GM23248 (cell line): ENCODE measurements around the gene CPM. TPM values are rescaled to one million over a fixed set of nuclear protein-coding genes. Genes with fewer than 3 reads are reported as not detected.

ENCODE experiments used
- DNase-seq: peaks from one replicate; pipeline ENCODE4 v3.0.0-alpha.2; 2015
- H2AFZ ChIP-seq: fragments of 200-600 bp; sonication (generic); 2 replicates; pipeline ENCODE4 v1.6.1; 2016; ENCODE audit warnings: antibody characterized with exemption
- H3F3A ChIP-seq: fragments of 200-600 bp; sonication (generic); 2 replicates; pipeline ENCODE4 v1.6.1; 2016; ENCODE audit warnings: mild to moderate bottlenecking, antibody characterized with exemption, mixed run types; ENCODE audit not compliant: insufficient read depth
- H3K27ac ChIP-seq: fragments of 200-600 bp; sonication (generic); 2 replicates; pipeline ENCODE4 v1.5.1; 2016; ENCODE audit warnings: mild to moderate bottlenecking
- H3K27me3 ChIP-seq: fragments of 200-600 bp; sonication (generic); replicated peaks from 2 replicates; pipeline ENCODE4 v1.6.1; 2016; ENCODE audit warnings: mild to moderate bottlenecking; ENCODE audit not compliant: insufficient read depth
- H3K36me3 ChIP-seq: fragments of 200-600 bp; sonication (generic); 2 replicates; pipeline ENCODE4 v1.6.1; 2016; ENCODE audit warnings: low read depth, mild to moderate bottlenecking
- H3K4me1 ChIP-seq: fragments of 200-600 bp; sonication (generic); 2 replicates; pipeline ENCODE4 v1.6.1; 2016; ENCODE audit warnings: mild to moderate bottlenecking; ENCODE audit not compliant: insufficient read depth
- H3K4me2 ChIP-seq: fragments of 200-600 bp; sonication (generic); one replicate; pipeline ENCODE4 v1.6.1; 2016; ENCODE audit warnings: mild to moderate bottlenecking; ENCODE audit not compliant: unreplicated experiment
- H3K4me3 ChIP-seq: fragments of 200-600 bp; sonication (generic); 2 replicates; pipeline ENCODE4 v1.5.1; 2016; ENCODE audit warnings: mild to moderate bottlenecking
- H3K79me2 ChIP-seq: fragments of 200-600 bp; sonication (generic); 2 replicates; pipeline ENCODE4 v1.6.1; 2016; ENCODE audit warnings: mild to moderate bottlenecking; ENCODE audit not compliant: insufficient read depth
- H3K9ac ChIP-seq: fragments of 200-600 bp; sonication (generic); 2 replicates; pipeline ENCODE4 v1.6.1; 2016; ENCODE audit warnings: mild to moderate bottlenecking
- H3K9me2 ChIP-seq: fragments of 200-600 bp; sonication (generic); 2 replicates; pipeline ENCODE4 v1.6.1; 2016; ENCODE audit warnings: mixed run types, mild to moderate bottlenecking, moderate library complexity; ENCODE audit not compliant: insufficient read depth
- H3K9me3 ChIP-seq: fragments of 200-600 bp; sonication (generic); one replicate; pipeline ENCODE4 v1.6.1; 2017; ENCODE audit warnings: low read depth
- H4K20me1 ChIP-seq: fragments of 200-600 bp; sonication (generic); 2 replicates; pipeline ENCODE4 v1.6.0; 2016; ENCODE audit not compliant: insufficient read depth
- EZH2 ChIP-seq: fragments of 200-600 bp; sonication (generic); IDR thresholded peaks from 2 replicates; pipeline ENCODE4 v1.6.1; 2018; ENCODE audit warnings: antibody characterized with exemption, mild to moderate bottlenecking; ENCODE audit not compliant: insufficient read depth, poor library complexity, severe bottlenecking
- EZH2phosphoT487 ChIP-seq: fragments of 200-600 bp; sonication (generic); IDR thresholded peaks from 2 replicates; pipeline ENCODE4 v1.6.1; 2018; ENCODE audit warnings: antibody characterized with exemption, moderate library complexity, mild to moderate bottlenecking, low read depth; ENCODE audit not compliant: insufficient read depth
- WGBS, 2 experiments: methylation state at CpG; one replicate each; pipeline ENCODE4 v1.1.6; 2015 to 2017; ENCODE audit warnings: low lambda C conversion rate in 2 of 2, low coverage in 1 of 2; ENCODE audit errors: missing lambda C conversion rate in 2 of 2; 5-methylcytosine and 5-hydroxymethylcytosine counted together
- in situ Hi-C: fragments of 300-500 bp; cut with MboI; formaldehyde crosslinking; loops from 2 replicates; pipeline ENCODE4 v1.15.0; 2020
- polyA plus RNA-seq: library from polyadenylated mRNA; unstranded; fragments of >200 nt; fragmentation: Nextera tagmentation; extraction: Ambion mirVana; gene quantifications from 2 replicates; pipeline ENCODE4 v1.2.1, GENCODE V29; 2016
- total RNA-seq: library from RNA; depleted of rRNA; stranded (reverse); fragments of >200 nt; shearing (Covaris generic); gene quantifications from 2 replicates; pipeline ENCODE4 v1.2.3, GENCODE V29; 2014

Gene CPM
- total and polyA plus RNA-seq, 2 experiments from 2014 or later: 13.7 to 22.5 TPM

GRCh38 chr12:68972595-68972994 is 39.6 kb upstream of the CPM start:
- Histone ChIP-seq H2AFZ (no peak overlapping the region; the same call in 1 of the 2 replicates), H3K9ac (no peak overlapping the region)

GRCh38 chr12:68971404-68971803 is 38.4 kb upstream of the CPM start:
- peak overlapping the region; percentile 38 for H3K4me2 ChIP-seq
- peaks cover 2% of the 10 kb centered on the region; the same call in 1 of the 2 replicates for H3F3A ChIP-seq
- in situ Hi-C loops: no loop called here
- H3K9ac ChIP-seq: no peak overlapping the region
- no peaks in the 10 kb centered on the region for H3K79me2 ChIP-seq
- H3K9me3 ChIP-seq: no peaks in the 10 kb centered on the region
- DNase-seq: peak; percentile 84
- H3K4me3 ChIP-seq: no peak overlapping the region
- no peaks in the 10 kb centered on the region for H3K9me2 ChIP-seq
- no peaks in the 10 kb centered on the region for H3K36me3 ChIP-seq
- H3K27me3 ChIP-seq: no peaks in the 10 kb centered on the region
- no peaks in the 10 kb centered on the region for H4K20me1 ChIP-seq
- peaks cover 10% of the 10 kb centered on the region for H3K4me1 ChIP-seq
- WGBS, 2 experiments: 41 to 42% methylated on average over 8 of the region's 8 CpGs
- TF ChIP-seq EZH2 (no peak), EZH2phosphoT487 (no peak)
- no peak overlapping the region for H3K27ac ChIP-seq
- no peak overlapping the region for H2AFZ ChIP-seq

More at GRCh38 chr12:68972595-68972994, 39.6 kb upstream of the CPM start:
- H3K9me2 ChIP-seq: no peaks in the 10 kb centered on the region
- DNase-seq: no peak
- H3K9me3 ChIP-seq: no peaks in the 10 kb centered on the region
- H3K4me3 ChIP-seq: no peak overlapping the region
- H3K36me3 ChIP-seq: no peaks in the 10 kb centered on the region
- peaks cover 2% of the 10 kb centered on the region; the same call in 1 of the 2 replicates for H3F3A ChIP-seq
- TF ChIP-seq EZH2phosphoT487 (no peak), EZH2 (no peak)
- H3K4me1 ChIP-seq: peaks cover 10% of the 10 kb centered on the region
- H3K27ac ChIP-seq: no peak overlapping the region
- no peaks in the 10 kb centered on the region for H3K27me3 ChIP-seq
- 47 to 74% methylated on average over 2 of the region's 2 CpGs for WGBS, 2 experiments
- no peaks in the 10 kb centered on the region for H3K79me2 ChIP-seq
- H3K4me2 ChIP-seq: no peak overlapping the region
- no peaks in the 10 kb centered on the region for H4K20me1 ChIP-seq
- in situ Hi-C loops: no loop called here

DNA sequence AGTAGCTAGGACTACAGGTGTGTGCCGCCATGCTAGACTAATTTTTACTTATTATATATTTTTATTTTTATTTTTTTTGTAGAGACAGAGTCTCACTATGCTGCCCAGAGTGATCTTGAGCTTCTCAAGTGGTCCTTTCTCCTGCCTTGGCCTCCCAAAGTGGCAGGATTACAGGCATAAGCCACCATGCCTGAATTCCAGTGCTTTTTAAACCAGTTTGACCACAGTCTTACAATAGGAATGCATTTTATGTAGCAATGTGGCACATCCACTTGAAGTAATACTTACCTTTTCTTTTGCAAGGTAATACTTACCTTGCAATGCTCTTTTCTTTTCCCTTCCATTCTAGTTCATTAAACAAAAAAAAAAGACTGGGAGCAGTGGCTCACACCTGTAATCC is 38.0 kb upstream of the CPM start:
- H3F3A ChIP-seq: peaks cover 2% of the 10 kb centered on the region; the same call in 1 of the 2 replicates
- TF ChIP-seq EZH2phosphoT487 (no peak), EZH2 (no peak)
- in situ Hi-C loops: no loop called here
- H3K27ac ChIP-seq: no peak overlapping the region
- WGBS, 2 experiments: 84 to 96% methylated on average over 1 of the region's 1 CpG
- no peaks in the 10 kb centered on the region for H4K20me1 ChIP-seq
- H3K9me2 ChIP-seq: no peaks in the 10 kb centered on the region
- peak overlapping the region; percentile 38 for H3K4me2 ChIP-seq
- H3K36me3 ChIP-seq: no peaks in the 10 kb centered on the region
- DNase-seq: no peak
- no peak overlapping the region for H3K9ac ChIP-seq
- H3K4me1 ChIP-seq: peaks cover 10% of the 10 kb centered on the region
- H2AFZ ChIP-seq: no peak overlapping the region
- no peaks in the 10 kb centered on the region for H3K79me2 ChIP-seq
- no peaks in the 10 kb centered on the region for H3K27me3 ChIP-seq
- H3K4me3 ChIP-seq: no peak overlapping the region
- no peaks in the 10 kb centered on the region for H3K9me3 ChIP-seq

DNA sequence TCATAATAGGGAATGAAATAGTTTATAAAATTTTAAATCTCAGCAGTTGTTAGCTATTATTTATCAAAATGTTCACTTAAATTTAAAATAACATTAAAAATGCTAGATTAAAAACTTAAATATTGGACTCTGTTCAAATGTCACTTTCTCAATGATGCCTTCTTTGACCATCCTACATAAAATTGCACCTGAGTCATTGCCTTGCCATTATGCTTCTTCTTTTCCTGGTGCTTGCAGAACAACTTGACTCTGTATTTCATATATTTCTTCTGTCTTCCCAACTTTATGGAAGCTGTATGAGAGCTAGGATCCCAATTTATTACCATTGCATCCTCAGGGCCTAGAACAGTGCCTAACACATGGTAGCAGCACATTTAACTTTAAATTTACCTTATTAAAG is 37.3 kb upstream of the CPM start:
- Histone ChIP-seq H3K4me3 (no peak overlapping the region), H4K20me1 (no peaks in the 10 kb centered on the region), H3K9me2 (no peaks in the 10 kb centered on the region), H2AFZ (no peak overlapping the region), H3K27ac (no peak overlapping the region), H3K4me1 (peaks cover 10% of the 10 kb centered on the region), H3K4me2 (no peak overlapping the region), H3K36me3 (no peaks in the 10 kb centered on the region), H3F3A (peaks cover 2% of the 10 kb centered on the region; the same call in 1 of the 2 replicates), H3K9me3 (no peaks in the 10 kb centered on the region), H3K9ac (no peak overlapping the region), H3K27me3 (no peaks in the 10 kb centered on the region), H3K79me2 (no peaks in the 10 kb centered on the region)
- DNase-seq: no peak
- in situ Hi-C loops: no loop called here
- TF ChIP-seq EZH2 (no peak), EZH2phosphoT487 (no peak)

GRCh38 chr12:68967046-68967445 is 34.1 kb upstream of the CPM start:
- no peaks in the 10 kb centered on the region for H3K9me2 ChIP-seq
- 82 to 85% methylated on average over 3 of the region's 3 CpGs for WGBS, 2 experiments
- H2AFZ ChIP-seq: no peak overlapping the region
- TF ChIP-seq EZH2 (no peak), EZH2phosphoT487 (no peak)
- no peak overlapping the region for H3K9ac ChIP-seq
- no peak overlapping the region for H3K4me3 ChIP-seq
- in situ Hi-C loops: no loop called here
- H3K27ac ChIP-seq: no peak overlapping the region
- H3K9me3 ChIP-seq: no peaks in the 10 kb centered on the region
- H3K36me3 ChIP-seq: no peaks in the 10 kb centered on the region
- H4K20me1 ChIP-seq: no peaks in the 10 kb centered on the region
- peaks cover 8% of the 10 kb centered on the region; the same call in 1 of the 2 replicates for H3F3A ChIP-seq
- no peak for DNase-seq
- peaks cover 20% of the 10 kb centered on the region for H3K4me1 ChIP-seq
- H3K79me2 ChIP-seq: no peaks in the 10 kb centered on the region
- H3K4me2 ChIP-seq: no peak overlapping the region
- no peaks in the 10 kb centered on the region for H3K27me3 ChIP-seq
